GM12878 (cell line): ENCODE measurements around the gene MSI2. TPM values are rescaled to one million over a fixed set of nuclear protein-coding genes. Genes with fewer than 3 reads are reported as not detected.

Source experiments
- EZH2 ChIP-seq: IDR thresholded peaks from 2 replicates; pipeline ENCODE4 v1.6.1; 2012; ENCODE audit warnings: low read depth, mild to moderate bottlenecking, control low read depth, inconsistent platforms, low read length, borderline replicate concordance; ENCODE audit not compliant: control insufficient read depth
- FOS ChIP-seq: IDR thresholded peaks from 3 replicates; pipeline ENCODE4 v1.6.1; 2011; ENCODE audit warnings: borderline replicate concordance; ENCODE audit not compliant: insufficient read length; ENCODE audit errors: extremely low read depth
- KLF5 ChIP-seq: fragments of 450-650 bp; IDR thresholded peaks from 2 replicates; pipeline ENCODE4 v1.6.1; 2014; ENCODE audit warnings: mild to moderate bottlenecking; ENCODE audit not compliant: partially characterized antibody
- NRF1 ChIP-seq: conservative IDR thresholded peaks from 2 replicates; pipeline ENCODE4 v1.6.1; 2011; ENCODE audit warnings: mild to moderate bottlenecking, low read depth, low read length, improper control_type of control experiment
- RELA ChIP-seq: fragments of 450-650 bp; IDR thresholded peaks from 2 replicates; pipeline ENCODE4 v1.8.0; 2014; ENCODE audit warnings: borderline replicate concordance; ENCODE audit not compliant: partially characterized antibody
- TBL1XR1 ChIP-seq: IDR thresholded peaks from 2 replicates; pipeline ENCODE4 v1.6.1; 2012; ENCODE audit warnings: low read depth, low read length, improper control_type of control experiment
- ZBTB11 ChIP-seq: fragments of 450-650 bp; formaldehyde crosslinking; IDR thresholded peaks from 2 replicates; pipeline ENCODE4 v1.5.0; 2022; ENCODE audit warnings: mild to moderate bottlenecking, missing genetic modification characterization
- ZBTB33 ChIP-seq: fragments of 450-650 bp; IDR thresholded peaks from 2 replicates; pipeline ENCODE4 v1.6.1; 2017; ENCODE audit warnings: mild to moderate bottlenecking
- polyA plus RNA-seq, 11 experiments: library from polyadenylated mRNA; depleted of rRNA in 4 of 11; unstranded in 6 of 11; stranded (reverse) in 5 of 11; fragments of >200 nt; fragmentation: Nextera tagmentation in 4 of 11; fragmentation: Illumina TruSeq in 1 of 11; extraction: Ambion mirVana in 4 of 11; extraction: Trizol in 1 of 11; gene quantifications; 1 replicate in 1 of 11; 2 replicates in 10 of 11; pipeline versions ENCODE4 v1.2.1 to v1.2.3, GENCODE V29; 2011 to 2016; ENCODE audit warnings: inconsistent platforms in 2 of 11, missing spikeins in 2 of 11, low read depth in 1 of 11
- total RNA-seq, 4 experiments: library from RNA; depleted of rRNA in 3 of 4; stranded (reverse); fragments of >200 nt in 3 of 4; fragmentation: Illumina TruSeq in 1 of 4; extraction: Trizol in 1 of 4; gene quantifications; 2 replicates each; pipeline versions ENCODE4 v1.2.1 to v1.2.3, GENCODE V29; 2013 to 2021
- TF ChIP-seq, protein P1 (sequence below): IDR thresholded peaks from 2 replicates; pipeline ENCODE4 v1.6.1; 2011; ENCODE audit warnings: borderline replicate concordance, low read depth, mild to moderate bottlenecking, moderate library complexity, low read length; ENCODE audit not compliant: insufficient read depth, poor library complexity, severe bottlenecking
- TF ChIP-seq, protein P2 (sequence below): IDR thresholded peaks from 2 replicates; pipeline ENCODE4 v1.6.1; 2012; ENCODE audit warnings: low read depth, low read length, improper control_type of control experiment
- TF ChIP-seq, protein P3 (sequence below): IDR thresholded peaks from 2 replicates; pipeline ENCODE4 v1.6.1; 2012; ENCODE audit warnings: low read depth, low read length, improper control_type of control experiment

MSI2 gene
- total and polyA plus RNA-seq, 10 of the 15 experiments (the other 5 are each of a cell fraction or from before 2014, with no cell fraction given) = 6.1 to 76.1 (median 42.0) TPM

- TF ChIP-seq, protein P1, sequence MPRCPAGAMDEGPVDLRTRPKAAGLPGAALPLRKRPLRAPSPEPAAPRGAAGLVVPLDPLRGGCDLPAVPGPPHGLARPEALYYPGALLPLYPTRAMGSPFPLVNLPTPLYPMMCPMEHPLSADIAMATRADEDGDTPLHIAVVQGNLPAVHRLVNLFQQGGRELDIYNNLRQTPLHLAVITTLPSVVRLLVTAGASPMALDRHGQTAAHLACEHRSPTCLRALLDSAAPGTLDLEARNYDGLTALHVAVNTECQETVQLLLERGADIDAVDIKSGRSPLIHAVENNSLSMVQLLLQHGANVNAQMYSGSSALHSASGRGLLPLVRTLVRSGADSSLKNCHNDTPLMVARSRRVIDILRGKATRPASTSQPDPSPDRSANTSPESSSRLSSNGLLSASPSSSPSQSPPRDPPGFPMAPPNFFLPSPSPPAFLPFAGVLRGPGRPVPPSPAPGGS = no peak
- no peak for TF ChIP-seq ZBTB11
- no peak for TF ChIP-seq KLF5
- TF ChIP-seq ZBTB33 = no peak
- no peak for TF ChIP-seq EZH2
- TF ChIP-seq TBL1XR1 = no peak
- no peak for TF ChIP-seq RELA
- no peak for TF ChIP-seq FOS
- TF ChIP-seq NRF1 = no peak
- TF ChIP-seq, protein P2, sequence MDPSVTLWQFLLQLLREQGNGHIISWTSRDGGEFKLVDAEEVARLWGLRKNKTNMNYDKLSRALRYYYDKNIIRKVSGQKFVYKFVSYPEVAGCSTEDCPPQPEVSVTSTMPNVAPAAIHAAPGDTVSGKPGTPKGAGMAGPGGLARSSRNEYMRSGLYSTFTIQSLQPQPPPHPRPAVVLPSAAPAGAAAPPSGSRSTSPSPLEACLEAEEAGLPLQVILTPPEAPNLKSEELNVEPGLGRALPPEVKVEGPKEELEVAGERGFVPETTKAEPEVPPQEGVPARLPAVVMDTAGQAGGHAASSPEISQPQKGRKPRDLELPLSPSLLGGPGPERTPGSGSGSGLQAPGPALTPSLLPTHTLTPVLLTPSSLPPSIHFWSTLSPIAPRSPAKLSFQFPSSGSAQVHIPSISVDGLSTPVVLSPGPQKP = no peak
- TF ChIP-seq, protein P3, sequence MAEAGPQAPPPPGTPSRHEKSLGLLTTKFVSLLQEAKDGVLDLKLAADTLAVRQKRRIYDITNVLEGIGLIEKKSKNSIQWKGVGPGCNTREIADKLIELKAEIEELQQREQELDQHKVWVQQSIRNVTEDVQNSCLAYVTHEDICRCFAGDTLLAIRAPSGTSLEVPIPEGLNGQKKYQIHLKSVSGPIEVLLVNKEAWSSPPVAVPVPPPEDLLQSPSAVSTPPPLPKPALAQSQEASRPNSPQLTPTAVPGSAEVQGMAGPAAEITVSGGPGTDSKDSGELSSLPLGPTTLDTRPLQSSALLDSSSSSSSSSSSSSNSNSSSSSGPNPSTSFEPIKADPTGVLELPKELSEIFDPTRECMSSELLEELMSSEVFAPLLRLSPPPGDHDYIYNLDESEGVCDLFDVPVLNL = no peak
- TF ChIP-seq, all 136 proteins: peak for 0
Measured at GRCh38 chr17:57694051-57694450, 437.7 kb downstream of the MSI2 start (continued).
